MV-4-11 (cell line): ENCODE measurements around the gene TNFAIP8.

Experiments used
- DNase-seq: peaks from one replicate; lab custom pipeline; 2025; lab: John Stamatoyannopoulos, UW

TNFAIP8 gene

GRCh38 chr5:119347991-119348390 lies 7.8 kb upstream of the TNFAIP8 start:
- no peak for DNase-seq

DNA sequence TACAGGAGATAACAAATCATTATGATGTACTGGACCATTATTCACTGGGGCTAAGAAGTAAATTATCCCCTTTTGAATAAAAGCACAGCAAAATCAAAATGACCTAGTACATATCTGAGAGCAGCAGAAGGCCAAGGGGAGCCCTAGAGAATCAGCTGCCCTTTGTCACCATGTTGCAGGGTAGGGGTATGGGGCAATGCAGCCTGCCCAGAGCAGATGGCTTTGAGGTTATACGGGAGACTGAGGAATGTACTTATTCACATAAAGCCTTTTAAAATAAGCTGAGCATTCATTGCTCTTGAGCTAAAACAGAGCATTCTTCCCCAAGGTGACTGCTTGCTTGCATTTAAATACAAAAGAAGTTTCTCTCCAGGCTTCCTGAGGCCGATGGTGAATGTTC lies 2.6 kb upstream of the TNFAIP8 start:
- DNase-seq, result no peak

GRCh38 chr5:119353686-119354366 lies 2.0 kb upstream of the TNFAIP8 start:
- no peak for DNase-seq

- DNase-seq, result peak; percentile 28
Observed at GRCh38 chr5:119354537-119355243, 1.1 kb upstream of the TNFAIP8 start.

GRCh38 chr5:119355244-119355638 lies 578 bp upstream of the TNFAIP8 start:
- DNase-seq, result no peak

DNA sequence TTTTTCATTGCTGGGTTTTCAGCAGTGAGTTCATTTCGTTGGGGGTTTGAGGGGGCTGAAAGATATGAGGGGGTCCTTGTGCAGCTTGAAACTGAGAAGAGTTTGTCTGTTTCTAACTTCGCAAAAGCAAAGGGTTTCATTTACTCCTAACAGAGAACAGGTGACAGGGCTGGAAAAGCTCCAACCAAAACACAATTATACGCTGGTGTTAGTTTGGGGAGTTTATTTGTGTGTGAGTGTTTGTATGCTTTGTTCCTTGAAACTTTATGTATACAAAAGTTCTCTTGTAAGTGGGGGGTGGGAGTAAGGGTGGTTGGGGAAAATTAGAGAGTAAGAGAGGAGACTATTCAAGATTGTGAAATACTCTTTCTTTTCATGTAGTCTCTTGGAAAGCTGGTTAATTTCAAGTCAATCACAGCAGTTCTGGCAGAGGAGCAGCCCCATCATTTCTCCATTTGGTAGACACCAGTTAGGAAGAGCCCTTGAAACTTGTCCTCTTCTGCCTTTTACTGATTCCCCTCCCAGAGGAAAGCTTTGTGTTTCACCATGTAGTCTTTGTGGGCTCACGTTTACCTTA lies 881 bp downstream of the TNFAIP8 start:
- DNase-seq, result peak; percentile 21

DNA sequence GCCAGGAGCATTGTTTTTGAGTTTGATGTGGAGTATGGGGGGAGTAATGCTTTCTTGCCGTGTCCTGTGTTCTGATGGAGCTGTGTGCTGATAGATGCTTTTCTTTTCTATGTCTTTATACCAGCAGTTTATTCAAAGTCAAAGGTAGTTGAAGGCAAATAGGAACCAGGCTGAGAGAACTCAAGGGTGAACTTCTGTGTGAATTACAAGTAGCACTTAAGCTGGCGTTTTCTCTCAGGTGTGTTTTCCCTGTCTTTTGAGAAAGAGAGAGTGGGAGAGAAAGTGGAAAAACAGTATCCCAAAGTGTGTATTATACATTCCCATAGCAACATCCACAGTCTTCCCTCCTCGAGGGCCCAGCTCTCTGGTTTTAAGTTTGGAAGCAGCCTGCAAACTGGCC lies 1.5 kb downstream of the TNFAIP8 start:
- DNase-seq, result no peak

GRCh38 chr5:119357808-119358529 lies 2.1 kb downstream of the TNFAIP8 start:
- DNase-seq, result no peak

GRCh38 chr5:119358530-119358900 lies 2.7 kb downstream of the TNFAIP8 start:
- DNase-seq, result no peak

DNA sequence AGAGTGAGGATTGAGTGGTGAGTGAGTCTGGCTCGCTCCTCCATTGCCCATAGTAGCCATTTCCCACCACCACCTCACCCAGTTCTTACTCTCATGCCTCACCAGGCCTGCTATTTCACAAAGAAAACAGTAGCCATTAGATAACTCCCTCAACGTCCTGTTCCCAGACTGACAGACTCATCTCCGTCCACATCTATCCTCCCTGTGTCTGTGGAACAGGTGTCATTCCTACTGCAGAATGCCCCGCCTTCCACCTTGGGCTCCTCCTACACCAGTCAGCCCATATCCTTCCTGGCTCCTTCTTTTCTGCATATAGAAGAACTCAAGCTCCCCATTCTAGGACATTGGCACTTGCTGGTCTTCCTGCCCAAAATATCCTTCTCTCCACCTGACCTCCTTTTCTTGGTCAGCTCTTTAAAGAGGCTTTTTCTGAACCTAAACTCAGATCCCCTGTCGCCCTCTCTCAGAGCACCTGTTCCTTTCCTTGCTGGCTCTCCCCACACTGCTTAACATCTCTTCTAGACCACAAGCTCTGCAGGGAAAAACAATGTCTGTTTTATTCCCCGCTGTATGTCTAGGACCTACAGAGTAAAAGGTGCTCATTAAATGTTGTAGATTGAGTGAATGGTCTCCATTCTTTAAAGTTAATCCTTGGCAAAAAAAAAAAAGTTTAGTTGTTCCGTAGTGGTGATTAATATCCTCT lies 3.2 kb downstream of the TNFAIP8 start:
- DNase-seq, result no peak

DNA sequence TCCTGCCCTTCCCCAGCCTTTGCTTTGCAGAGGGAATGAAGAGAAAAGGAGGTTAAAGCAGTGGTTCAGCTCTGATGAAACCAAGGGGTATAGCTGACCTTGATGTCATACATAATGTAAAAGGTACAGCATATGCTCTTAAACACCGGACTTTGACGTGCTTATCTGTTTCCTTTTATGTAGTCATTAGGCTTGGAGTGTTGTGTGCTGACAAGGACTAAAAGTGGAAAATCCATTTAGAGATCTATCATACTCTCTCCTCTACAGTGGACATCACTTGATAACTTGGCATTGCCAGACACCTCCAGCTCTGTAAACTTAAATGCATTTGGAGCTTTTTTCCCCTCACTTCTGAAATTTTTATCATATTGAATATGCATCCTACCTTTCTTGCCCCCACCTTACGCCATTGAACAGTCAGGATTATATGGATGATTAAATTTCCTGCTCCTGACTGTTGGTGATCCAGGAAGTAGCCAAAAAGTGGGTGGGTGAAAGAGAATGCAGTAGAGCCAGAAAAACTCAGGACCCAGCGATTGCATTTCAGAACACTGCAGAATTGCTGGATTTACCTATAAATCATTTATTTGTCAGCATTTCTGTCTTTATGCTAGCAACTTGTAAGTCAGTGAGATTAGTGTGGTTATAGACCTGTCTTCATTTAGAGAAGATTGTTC lies 4.1 kb downstream of the TNFAIP8 start:
- DNase-seq, result no peak

- DNase-seq, result no peak
Observed at GRCh38 chr5:119360905-119361593, 5.2 kb downstream of the TNFAIP8 start.

GRCh38 chr5:119361594-119362125 lies 5.8 kb downstream of the TNFAIP8 start:
- no peak for DNase-seq

- no peak for DNase-seq
Observed at GRCh38 chr5:119362714-119363113, 6.9 kb downstream of the TNFAIP8 start.

GRCh38 chr5:119363271-119363670 lies 7.5 kb downstream of the TNFAIP8 start:
- DNase-seq, result no peak

GRCh38 chr5:119363936-119364335 lies 8.1 kb downstream of the TNFAIP8 start:
- DNase-seq, result no peak

DNA sequence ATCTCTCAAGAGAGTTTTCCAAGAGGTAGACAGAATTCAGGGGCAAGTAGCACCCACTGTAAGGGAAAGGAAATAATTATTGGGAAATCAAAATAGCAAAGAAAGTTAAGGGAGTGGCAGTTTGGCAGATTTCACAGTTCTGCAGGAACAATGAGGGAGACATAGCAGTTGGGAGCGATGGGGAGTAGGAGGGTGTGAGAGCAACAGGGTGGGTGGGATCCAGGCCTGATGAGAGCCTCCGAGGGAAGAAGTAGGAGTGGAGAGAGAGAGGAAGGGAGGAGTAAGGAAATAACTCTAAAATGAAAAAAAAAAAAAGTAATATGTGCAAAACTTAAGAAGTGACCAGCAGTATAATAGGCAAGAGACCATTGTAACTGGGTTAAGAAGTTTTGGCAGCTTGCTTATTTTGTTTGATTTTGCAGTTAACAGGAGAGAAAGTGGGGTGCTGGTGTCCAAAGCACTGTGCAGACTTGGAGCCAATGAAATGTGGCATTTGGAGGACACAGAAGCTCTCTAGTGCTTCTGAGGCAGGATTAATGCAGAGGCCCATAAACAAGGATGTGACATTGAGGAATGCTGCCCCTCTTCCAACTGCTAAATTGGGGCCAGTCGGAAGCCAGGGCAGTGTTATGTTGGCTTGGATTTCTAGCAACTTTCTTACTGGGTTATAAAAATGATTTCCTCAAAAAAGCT lies 10.2 kb downstream of the TNFAIP8 start:
- no peak for DNase-seq

GRCh38 chr5:119366540-119366881 lies 10.7 kb downstream of the TNFAIP8 start:
- no peak for DNase-seq

- peak; percentile 45 for DNase-seq
Observed at GRCh38 chr5:119367502-119368237, 11.9 kb downstream of the TNFAIP8 start.

DNA sequence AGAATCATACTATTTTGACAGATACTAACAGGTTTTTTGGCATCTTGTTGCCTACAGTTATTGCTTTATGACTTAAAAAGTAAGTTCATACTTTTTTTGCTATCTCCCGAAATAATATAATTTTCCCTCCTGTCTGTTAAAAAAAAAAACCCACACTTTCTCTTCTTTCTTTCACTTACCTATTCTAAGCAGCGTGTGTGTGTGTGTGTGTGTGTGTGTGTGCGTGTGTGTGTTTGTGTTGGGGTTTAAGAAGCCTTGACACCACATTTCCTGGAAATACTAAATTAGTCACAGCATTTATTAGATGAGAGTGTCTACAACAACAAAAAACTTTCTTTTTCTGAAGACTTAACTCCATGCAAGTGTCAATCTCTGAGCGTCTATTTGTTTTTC lies 12.4 kb downstream of the TNFAIP8 start:
- DNase-seq, result peak; percentile 4
